NK-92 (cell line): Measurements from ENCODE around the gene PFKL.

Experiments
- DNase-seq: peaks from one replicate; lab custom pipeline; 2025; ENCODE audit not compliant: unreplicated experiment; lab: John Stamatoyannopoulos, UW

PFKL gene

DNA sequence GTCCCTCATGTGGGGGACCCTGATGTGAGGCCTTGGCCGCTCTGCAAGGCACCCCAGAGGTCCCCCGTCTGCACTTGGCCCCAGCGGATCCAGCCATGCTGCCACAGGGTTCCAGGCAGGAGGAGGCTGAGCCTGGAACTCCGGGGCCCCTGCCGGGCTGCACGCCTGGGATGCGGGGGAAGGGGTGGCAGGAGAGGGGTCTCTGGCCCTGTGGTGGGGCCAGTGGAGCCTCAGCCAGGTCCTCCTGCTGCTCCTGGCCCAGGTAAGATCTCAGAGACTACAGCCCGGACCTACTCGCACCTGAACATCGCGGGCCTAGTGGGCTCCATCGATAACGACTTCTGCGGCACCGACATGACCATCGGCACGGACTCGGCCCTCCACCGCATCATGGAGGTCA is 12.9 kb downstream of the PFKL start:
- no peak for DNase-seq

DNA sequence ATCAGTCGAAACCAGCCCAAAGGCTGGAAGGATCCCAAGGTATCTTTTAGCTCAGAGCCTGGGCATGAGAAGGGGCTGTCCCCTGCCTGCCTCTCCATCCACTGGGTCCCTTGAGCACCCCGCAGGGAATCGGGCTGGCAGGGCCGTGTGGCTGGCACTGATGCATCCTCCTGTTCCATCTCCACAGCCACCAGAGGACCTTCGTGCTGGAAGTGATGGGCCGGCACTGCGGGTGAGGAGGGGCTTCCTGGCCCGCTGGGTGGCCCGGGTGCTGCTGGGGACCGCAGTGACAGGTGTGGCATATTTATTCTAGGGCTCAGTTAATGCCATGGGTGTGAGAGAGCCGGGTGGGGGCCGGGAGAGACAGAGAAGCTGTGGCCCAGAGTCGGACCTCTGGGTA is 13.6 kb downstream of the PFKL start:
- no peak for DNase-seq

DNA sequence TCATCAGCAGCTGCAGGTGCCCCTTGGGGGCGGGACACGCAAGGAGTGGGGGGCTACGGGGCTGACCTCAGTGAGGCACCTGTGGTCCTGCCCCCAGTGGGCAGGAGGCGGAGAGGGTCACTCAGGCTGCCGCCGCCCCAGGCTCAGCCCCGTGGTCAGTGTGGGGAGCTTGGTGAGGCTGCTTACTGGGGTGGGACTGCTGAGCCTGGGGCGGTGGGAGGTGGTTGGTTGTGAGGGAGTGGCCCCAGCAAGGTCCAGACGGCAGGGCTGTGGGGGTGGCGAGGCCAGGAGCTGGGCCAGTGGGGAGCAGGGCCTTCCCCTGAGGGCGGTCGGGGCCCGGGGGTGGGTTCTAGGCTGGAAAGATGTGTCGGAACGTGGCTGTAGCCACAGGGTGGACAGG is 14.3 kb downstream of the PFKL start:
- DNase-seq = no peak

DNA sequence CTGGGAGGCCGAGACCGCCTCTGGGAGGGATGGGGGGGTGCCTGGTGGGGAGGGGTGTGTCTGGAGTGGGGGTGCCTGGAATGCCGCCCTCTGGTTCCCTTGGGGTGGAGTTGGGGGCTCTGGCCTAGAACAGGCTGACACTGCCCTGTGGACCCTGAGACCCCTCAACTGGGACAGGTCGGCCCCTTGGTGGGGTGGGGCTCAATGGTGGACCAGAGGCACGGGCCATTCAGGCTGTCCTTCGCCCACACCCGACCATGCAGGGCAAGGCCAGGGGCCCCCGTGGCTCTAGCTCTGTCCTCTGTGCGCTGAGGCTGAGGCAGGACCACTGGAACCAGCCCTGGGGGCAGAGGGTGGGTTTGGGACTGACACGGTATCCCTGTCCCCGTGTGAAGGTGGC is 14.7 kb downstream of the PFKL start:
- DNase-seq = no peak

- no peak for DNase-seq
Observed at GRCh38 chr21:44315691-44316203, 15.9 kb downstream of the PFKL start.

DNA sequence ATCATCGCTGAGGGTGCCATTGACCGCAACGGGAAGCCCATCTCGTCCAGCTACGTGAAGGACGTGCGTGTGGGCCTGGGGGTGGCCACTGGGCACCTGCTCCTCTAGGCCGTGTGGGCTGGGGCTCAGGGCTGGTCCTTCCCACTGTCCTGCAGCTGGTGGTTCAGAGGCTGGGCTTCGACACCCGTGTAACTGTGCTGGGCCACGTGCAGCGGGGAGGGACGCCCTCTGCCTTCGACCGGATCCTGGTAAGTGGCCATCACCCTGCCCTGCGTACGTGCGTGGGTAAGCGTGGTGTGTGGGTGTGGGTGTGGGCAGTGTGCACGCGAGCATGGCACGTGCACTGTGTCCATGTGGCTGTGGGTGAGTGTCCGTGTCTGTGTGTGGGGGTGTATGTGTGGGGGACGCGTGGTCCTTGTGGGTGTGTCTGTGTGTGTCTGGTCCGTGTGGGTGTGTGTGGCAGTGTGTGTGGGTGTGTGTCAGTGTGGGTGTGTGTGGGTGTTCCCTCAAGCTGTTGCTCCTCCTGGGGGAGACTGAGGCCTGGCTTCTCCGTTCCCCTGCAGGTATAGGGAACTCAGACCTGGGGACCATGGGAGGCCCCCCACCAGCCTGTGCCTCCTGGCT is 16.5 kb downstream of the PFKL start:
- no peak for DNase-seq

DNA sequence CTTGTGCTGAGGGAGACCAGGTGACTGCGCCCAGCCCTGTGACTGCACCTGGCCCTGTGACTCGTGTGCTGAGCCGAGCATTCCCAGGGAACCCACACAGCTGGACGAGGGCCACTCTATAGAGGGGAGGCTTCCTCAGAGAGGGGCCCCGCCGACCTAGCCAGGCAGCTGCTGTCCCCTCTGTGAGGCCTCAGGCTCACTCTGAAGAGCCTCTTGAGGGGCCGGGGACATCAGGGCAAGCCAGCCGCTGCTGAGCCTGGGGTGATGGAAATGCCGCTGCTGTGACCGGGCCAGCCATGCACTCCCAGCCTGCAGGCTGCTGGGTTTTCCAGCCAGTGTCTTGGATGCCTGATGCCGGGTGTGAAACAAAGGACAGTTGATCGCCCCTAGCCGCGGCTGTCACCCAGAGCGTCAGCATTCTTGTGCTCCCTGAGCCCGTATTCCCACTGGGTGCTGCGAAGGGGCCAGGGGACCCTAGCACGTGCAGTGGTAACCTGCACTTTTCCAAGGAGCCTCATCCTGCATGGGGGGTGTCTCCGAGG is 17.5 kb downstream of the PFKL start:
- no peak for DNase-seq

DNA sequence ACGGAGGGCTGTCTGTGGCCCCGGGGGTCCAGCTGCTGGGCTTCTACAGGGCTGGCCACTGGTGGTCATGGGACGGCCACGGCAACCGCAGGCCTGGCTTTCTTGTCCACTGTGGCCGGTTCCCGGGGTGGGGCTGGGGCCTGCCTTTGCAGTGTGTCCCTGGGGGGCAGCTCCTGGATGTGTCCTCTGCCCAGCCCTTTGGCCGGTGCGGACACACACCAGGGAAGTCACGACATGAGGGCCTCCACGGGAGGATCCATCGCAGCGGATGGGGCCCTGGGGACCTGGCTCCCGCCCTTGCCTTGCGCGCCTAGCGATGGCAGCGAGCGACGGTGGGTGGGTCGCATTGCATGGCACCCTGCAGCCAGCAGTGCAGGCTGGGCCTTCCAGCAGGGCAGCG is 18.0 kb downstream of the PFKL start:
- DNase-seq = no peak

DNA sequence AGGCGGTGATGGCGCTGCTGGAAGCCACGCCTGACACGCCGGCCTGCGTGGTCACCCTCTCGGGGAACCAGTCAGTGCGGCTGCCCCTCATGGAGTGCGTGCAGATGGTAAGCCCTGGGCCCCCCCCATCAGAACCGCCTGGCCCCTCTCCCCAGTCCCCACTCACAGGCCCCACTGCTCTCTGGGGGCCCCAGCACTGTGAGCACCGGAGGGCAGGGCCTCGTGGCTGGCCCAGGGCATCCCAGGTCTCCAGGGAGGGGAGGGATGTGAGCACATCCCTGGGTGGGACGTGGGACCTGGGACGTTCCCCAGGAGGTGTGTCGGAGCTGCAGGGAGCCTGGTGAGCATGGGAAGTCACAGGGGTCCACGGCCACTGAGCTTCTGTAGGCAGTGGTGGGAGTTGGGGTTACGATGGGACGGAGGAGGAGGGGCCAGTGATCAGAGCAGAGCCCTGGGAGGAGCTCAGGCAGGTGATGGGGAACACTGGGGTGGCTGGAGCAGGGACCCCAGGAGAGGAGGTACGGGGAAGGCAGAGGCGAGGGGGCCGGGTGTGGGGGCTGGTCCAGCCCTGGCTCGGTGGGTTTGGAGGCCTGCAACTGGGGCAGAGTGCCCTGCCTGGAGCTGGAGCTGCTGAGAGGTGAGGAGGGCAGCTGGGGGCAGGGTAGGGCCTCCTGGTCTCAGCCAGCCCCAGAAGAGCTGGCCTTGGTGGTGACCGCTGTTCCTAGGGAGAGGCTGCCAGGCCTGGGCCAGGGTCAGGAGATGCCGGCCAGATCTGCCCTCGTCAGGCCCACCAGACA is 18.8 kb downstream of the PFKL start:
- DNase-seq = no peak

DNA sequence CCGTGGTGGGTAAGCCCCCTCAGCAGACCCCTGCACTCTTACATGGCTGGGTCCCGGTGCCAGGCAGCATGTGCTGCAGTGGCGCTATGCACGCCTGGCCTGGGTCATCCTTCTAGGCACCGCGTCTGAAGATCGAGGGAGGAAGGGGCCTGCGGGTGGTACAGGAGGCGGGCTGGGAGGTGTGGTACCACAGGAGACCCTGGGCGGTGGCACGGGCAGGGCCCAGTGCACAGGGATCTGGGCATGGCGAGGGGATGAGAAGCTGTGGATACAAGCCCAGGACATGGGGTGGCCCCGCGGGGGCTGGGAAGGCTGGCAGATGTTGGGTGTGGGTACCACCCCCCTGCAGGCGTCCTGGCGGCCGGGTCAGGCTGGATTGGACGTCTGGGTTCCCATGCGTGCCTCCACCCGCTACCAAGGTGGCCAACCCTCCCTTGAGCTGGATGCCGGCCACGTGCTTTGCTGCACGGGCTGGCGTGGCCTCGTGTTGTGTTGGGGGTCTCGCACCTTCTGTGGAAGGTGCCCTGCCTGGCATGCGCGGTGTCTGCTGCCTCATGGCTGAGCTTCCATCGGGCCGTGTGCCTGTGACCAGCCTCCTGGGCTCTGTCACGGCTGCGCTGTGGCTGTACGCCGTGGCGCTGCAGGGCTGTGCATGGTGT is 19.7 kb downstream of the PFKL start:
- no peak for DNase-seq

DNA sequence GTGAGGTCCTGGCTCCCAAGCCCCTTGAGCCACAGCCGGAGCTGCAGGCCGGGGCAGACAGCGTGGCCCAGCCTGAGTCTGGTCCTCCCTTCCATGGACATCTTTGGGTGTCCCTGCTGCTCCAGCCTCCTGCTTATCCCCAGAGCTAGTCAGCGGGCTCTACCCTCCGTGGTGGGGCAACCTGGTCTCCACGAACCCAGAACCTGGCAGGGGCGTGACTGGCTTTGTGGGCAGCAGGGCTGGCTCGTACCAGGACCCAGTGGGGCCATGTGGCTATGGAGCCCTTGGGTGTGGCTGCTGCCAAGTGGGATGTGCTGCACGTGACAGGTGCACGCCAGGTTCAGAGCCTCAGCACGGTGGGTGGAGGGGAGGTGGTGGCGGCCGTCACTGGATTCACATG is 21.0 kb downstream of the PFKL start:
- no peak for DNase-seq

- DNase-seq = no peak
Observed at GRCh38 chr21:44321846-44322450, 22.1 kb downstream of the PFKL start.

GRCh38 chr21:44322621-44323325 is 22.9 kb downstream of the PFKL start:
- no peak for DNase-seq

DNA sequence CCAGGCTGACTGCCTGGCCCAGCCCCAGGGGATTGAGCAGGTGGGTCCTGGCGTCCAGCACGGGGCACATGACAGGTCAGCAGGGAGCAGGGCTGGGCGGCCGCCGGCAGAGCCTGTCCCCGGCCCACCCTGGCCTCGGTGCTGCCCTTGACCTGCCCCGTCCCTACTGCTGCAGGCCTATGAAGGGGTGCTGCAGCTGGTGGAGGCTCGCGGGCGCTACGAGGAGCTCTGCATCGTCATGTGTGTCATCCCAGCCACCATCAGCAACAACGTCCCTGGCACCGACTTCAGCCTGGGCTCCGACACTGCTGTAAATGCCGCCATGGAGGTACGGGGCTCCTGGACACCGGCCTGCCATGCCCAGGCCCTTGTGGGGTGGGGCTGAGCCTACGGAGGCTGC is 23.7 kb downstream of the PFKL start:
- DNase-seq = no peak

GRCh38 chr21:44324106-44324853 is 24.4 kb downstream of the PFKL start:
- no peak for DNase-seq

- no peak for DNase-seq
Observed at GRCh38 chr21:44324854-44325107, 24.9 kb downstream of the PFKL start.

GRCh38 chr21:44325386-44326271 is 25.8 kb downstream of the PFKL start:
- DNase-seq = no peak

GRCh38 chr21:44326272-44326647 is 26.4 kb downstream of the PFKL start:
- no peak for DNase-seq
